ENCODE measurements around the gene ADI1.

Gene ADI1

GRCh38 chr2:3558205-3559014, 39.1 kb upstream of the ADI1 start, which contains the start of gene RNASEH1:
Gene RNASEH1, minus strand, starts transcription at chr2:3558333. Its CDS starts 73 bp downstream, at chr2:3558260.
- peak; percentile 97 for ATAC-seq (ENCODE audit: low read depth)
- Histone ChIP-seq H3K27me3 (ENCODE audit: insufficient read depth, poor library complexity, severe bottlenecking) (no peaks in the 10 kb centered on the region), H3K36me3 (ENCODE audit: low read depth) (peaks cover 50% of the 10 kb centered on the region), H3K27ac (ENCODE audit: poor library complexity, severe bottlenecking) (peak within 1 kb of the TSS; percentile 63), H3K4me1 (ENCODE audit: insufficient read depth, poor library complexity, severe bottlenecking) (peaks cover 7% of the 10 kb centered on the region), H3K9me3 (ENCODE audit: severe bottlenecking) (no peaks in the 10 kb centered on the region), H3K4me3 (ENCODE audit: severe bottlenecking) (peak within 1 kb of the TSS; percentile 72)
- no peak for TF ChIP-seq CTCF (IDR thresholded peaks at IDR 0.05; ENCODE audit: poor library complexity, severe bottlenecking)
- peak; percentile 98 for DNase-seq (ENCODE audit: low spot score)

GRCh38 chr2:3557639-3558204, 38.4 kb upstream of the ADI1 start:
- no peak for TF ChIP-seq CTCF (IDR thresholded peaks at IDR 0.05; ENCODE audit: poor library complexity, severe bottlenecking)
- Histone ChIP-seq H3K27ac (ENCODE audit: poor library complexity, severe bottlenecking) (peak overlapping the region; percentile 63), H3K36me3 (ENCODE audit: low read depth) (peaks cover 54% of the 10 kb centered on the region), H3K4me1 (ENCODE audit: insufficient read depth, poor library complexity, severe bottlenecking) (peaks cover 7% of the 10 kb centered on the region), H3K27me3 (ENCODE audit: insufficient read depth, poor library complexity, severe bottlenecking) (no peaks in the 10 kb centered on the region), H3K4me3 (ENCODE audit: severe bottlenecking) (peak overlapping the region; percentile 72), H3K9me3 (ENCODE audit: severe bottlenecking) (no peaks in the 10 kb centered on the region)
- no peak for DNase-seq (ENCODE audit: low spot score)
- ATAC-seq (ENCODE audit: low read depth): peak; percentile 21; the same call in 2 of the 3 replicates

GRCh38 chr2:3553946-3554345, 34.6 kb upstream of the ADI1 start:
- peaks cover 76% of the 10 kb centered on the region for H3K36me3 ChIP-seq (ENCODE audit: low read depth)
- no peak overlapping the region for H3K4me3 ChIP-seq (ENCODE audit: severe bottlenecking)
- no peak for ATAC-seq (ENCODE audit: low read depth)
- no peak overlapping the region for H3K27ac ChIP-seq (ENCODE audit: poor library complexity, severe bottlenecking)
- no peak for TF ChIP-seq CTCF (IDR thresholded peaks at IDR 0.05; ENCODE audit: poor library complexity, severe bottlenecking)
- no peaks in the 10 kb centered on the region for H3K27me3 ChIP-seq (ENCODE audit: insufficient read depth, poor library complexity, severe bottlenecking)
- H3K9me3 ChIP-seq (ENCODE audit: severe bottlenecking): no peaks in the 10 kb centered on the region
- H3K4me1 ChIP-seq (ENCODE audit: insufficient read depth, poor library complexity, severe bottlenecking): peaks cover 7% of the 10 kb centered on the region
- DNase-seq (ENCODE audit: low spot score): no peak

GRCh38 chr2:3547915-3548314, 28.6 kb upstream of the ADI1 start:
- no peak overlapping the region for H3K27ac ChIP-seq (ENCODE audit: poor library complexity, severe bottlenecking)
- no peak overlapping the region for H3K4me3 ChIP-seq (ENCODE audit: severe bottlenecking)
- no peak for ATAC-seq (ENCODE audit: low read depth)
- no peaks in the 10 kb centered on the region for H3K4me1 ChIP-seq (ENCODE audit: insufficient read depth, poor library complexity, severe bottlenecking)
- peaks cover 90% of the 10 kb centered on the region for H3K36me3 ChIP-seq (ENCODE audit: low read depth)
- H3K9me3 ChIP-seq (ENCODE audit: severe bottlenecking): no peaks in the 10 kb centered on the region
- no peak for TF ChIP-seq CTCF (IDR thresholded peaks at IDR 0.05; ENCODE audit: poor library complexity, severe bottlenecking)
- H3K27me3 ChIP-seq (ENCODE audit: insufficient read depth, poor library complexity, severe bottlenecking): no peaks in the 10 kb centered on the region
- no peak for DNase-seq (ENCODE audit: low spot score)

All from RWPE2 (cell line).